LNCAP (cell line): Measurements from ENCODE around the gene FHIP2A.

Experiments used
- CTCF ChIP-seq: fragments of 450-650 bp; IDR thresholded peaks from 2 replicates; pipeline ENCODE4 v1.5.1; 2017; ENCODE audit warnings: mild to moderate bottlenecking

FHIP2A gene

DNA sequence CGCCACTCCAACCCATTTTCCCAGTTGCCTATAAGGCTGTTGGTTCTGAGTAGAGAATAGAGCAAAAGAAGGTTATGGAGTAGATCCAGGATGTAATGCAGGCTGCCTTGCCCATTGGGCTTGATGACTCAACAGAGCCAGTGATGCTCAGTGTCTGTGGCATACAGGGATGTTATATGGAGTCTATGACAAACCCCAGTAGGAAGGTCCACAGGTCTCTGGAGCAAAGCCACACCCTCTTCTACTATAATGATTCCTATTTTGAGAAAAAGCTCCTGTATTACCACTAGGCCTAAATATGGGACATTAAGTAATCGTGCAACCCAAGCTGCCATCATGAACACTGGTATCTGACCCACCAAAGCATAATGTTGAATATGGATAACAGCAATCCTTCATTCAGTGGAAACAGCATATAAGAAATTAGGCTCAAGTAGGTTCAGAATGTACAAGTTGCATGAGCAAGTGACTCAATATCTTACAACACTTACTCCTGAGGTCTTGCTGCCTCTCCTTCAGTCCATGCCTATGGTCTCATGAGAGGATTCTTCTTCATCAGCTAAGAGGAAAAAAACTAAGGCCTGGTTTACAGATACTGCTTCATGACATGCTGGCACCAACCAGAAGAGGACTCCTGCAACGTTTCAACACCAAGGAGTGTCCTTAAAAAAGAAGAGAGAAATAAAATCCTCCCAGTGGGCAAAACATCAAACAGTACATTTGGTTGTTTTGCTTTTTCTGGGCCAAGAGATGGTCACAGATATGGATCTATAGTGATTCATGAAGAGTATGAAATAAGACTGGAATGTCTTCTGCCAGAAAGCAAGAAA is 14.8 kb upstream of the FHIP2A start:
- no peak for TF ChIP-seq CTCF

DNA sequence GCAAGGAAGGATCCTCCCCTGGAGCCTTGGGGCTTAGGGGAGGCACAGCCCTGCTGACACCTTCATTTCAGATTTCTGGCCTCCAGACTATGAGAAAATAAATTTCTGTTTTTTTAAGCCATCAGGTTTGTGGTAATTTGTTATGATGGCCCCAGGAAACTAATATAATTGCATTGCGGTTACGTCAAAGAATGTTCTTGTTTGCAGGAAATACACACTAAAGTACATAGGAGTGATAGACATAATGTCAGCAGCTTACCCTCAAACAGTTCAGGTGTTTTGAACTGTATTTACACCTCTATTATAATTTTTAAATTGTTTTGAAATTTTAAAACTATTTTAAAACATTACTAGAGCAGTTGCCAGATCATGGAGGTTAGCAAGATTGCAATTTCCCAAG is 12.6 kb upstream of the FHIP2A start:
- no peak for TF ChIP-seq CTCF

GRCh38 chr10:114810926-114811325 is 10.7 kb upstream of the FHIP2A start:
- no peak for TF ChIP-seq CTCF

- TF ChIP-seq CTCF = no peak
Observed at GRCh38 chr10:114811862-114812261, 9.7 kb upstream of the FHIP2A start.

GRCh38 chr10:114815791-114816190 is 5.8 kb upstream of the FHIP2A start:
- TF ChIP-seq CTCF = no peak

- no peak for TF ChIP-seq CTCF
Observed at GRCh38 chr10:114816308-114816707, 5.3 kb upstream of the FHIP2A start.

DNA sequence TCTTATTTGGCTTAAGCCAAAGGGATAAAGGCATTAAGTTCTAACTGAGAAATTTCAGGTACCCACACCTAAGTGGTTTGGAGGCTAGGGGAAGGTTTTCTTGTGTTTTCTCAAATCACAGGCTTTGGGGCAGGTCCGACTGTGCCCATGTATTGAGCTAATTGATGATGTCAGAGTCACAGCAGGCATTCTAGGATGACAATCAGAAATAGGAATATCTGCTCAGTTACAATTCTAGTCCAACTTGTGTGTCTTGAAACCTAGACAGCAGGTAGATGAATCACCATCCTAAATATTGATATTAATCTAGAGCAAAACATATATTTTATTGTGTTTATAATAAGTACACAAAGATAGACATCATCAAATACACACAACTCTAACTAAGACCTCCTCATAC is 2.3 kb upstream of the FHIP2A start:
- TF ChIP-seq CTCF = no peak

GRCh38 chr10:114821915-114822443 is 399 bp downstream of the FHIP2A start:
- peak; percentile 53 for TF ChIP-seq CTCF
